SH-SY5Y (cell line): ENCODE data around the gene DAW1.

Experiments used
- GATA2 ChIP-seq: IDR thresholded peaks from 2 replicates; pipeline ENCODE4 v1.6.1; 2011; ENCODE audit warnings: mild to moderate bottlenecking, low read depth, low read length
- GATA3 ChIP-seq: IDR thresholded peaks from 2 replicates; pipeline ENCODE4 v1.6.1; 2011; ENCODE audit warnings: low read depth, mild to moderate bottlenecking, low read length, moderate library complexity

DNA sequence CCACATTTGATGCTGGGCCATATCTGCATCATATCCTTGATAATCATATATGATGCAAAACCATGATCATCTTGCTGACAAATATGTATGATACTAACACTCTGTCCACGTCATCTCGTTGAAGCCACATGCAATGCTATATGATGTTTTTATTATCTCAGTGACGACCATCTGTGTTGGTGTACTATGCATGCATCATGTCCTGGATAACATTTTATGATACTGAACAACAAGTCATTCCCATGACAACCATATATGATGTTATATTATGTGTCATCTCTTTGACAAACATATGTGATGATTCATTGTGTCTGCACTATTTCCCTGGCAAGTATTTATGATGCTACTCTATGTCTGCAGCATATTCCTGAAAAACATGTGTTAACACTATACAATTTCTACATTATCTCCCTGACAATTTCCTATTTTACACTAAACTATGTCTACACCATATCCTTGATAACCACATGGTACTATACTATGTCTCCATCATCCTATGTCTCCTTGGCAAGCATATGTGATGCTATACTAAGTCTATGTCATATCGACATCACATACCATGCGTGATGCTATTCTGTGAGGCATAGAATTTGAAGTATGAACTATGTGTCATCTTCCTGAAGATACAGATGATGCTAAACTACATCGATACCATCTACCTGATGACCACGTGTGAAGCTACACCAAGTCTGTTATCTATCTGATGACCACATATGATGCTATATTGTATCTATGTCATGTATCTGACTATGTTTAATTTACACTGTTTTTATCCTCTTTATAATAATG lies 37.0 kb downstream of the DAW1 start:
- TF ChIP-seq GATA3: no peak
- no peak for TF ChIP-seq GATA2
